Fibroblast of lung (primary cell): ENCODE data around the gene RPS28.

Experiments
- EZH2 ChIP-seq: IDR thresholded peaks from 2 replicates; pipeline ENCODE4 v1.5.1; 2012; ENCODE audit warnings: low read length, control low read depth, mild to moderate bottlenecking; ENCODE audit errors: missing control alignments
- TF ChIP-seq, protein P1 (sequence below), 2 donors: IDR thresholded peaks in 1 of 2; conservative IDR thresholded peaks in 1 of 2; 1 replicate in 1 of 2; 2 replicates in 1 of 2; pipeline ENCODE4 v1.5.1; 2011 to 2012; ENCODE audit warnings: low read length in 2 of 2, control low read depth in 1 of 2, inconsistent platforms in 1 of 2, low read depth in 1 of 2, mild to moderate bottlenecking in 1 of 2

DNA sequence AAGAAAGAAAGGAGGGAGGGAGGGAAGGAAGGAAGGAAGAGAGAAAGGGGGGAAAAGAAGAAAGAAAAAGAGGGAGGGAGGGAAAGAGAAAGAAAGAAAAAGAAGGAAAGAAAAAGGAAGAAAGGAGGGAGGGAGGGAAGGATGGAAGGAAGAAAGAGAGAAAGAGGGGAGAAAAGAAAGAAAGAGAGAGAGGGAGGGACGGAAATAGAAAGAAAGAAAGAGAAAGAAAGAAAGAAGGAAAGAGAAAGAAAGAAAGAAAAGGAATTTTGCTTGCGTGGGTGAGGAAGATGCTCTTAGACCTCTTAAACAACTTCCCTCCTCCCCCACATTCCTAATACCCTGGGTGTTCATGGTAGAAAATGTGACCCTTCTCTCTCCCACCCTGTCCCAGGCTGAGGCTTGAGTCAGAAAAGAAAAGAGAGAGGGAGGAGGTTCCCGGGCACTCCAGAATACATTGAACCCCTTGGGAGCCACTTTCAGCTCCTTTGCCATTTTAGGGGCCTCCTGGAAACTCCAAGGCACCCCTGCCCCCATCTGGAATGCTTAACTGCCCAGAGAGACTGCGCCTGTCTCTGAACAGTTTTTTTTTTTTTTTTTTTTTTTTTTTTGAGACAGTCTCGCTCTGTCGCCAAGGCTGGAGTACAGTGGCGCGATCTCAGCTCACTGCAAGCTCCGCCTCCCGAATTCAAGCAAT is 31.0 kb downstream of the RPS28 start:
- TF ChIP-seq, protein P1, sequence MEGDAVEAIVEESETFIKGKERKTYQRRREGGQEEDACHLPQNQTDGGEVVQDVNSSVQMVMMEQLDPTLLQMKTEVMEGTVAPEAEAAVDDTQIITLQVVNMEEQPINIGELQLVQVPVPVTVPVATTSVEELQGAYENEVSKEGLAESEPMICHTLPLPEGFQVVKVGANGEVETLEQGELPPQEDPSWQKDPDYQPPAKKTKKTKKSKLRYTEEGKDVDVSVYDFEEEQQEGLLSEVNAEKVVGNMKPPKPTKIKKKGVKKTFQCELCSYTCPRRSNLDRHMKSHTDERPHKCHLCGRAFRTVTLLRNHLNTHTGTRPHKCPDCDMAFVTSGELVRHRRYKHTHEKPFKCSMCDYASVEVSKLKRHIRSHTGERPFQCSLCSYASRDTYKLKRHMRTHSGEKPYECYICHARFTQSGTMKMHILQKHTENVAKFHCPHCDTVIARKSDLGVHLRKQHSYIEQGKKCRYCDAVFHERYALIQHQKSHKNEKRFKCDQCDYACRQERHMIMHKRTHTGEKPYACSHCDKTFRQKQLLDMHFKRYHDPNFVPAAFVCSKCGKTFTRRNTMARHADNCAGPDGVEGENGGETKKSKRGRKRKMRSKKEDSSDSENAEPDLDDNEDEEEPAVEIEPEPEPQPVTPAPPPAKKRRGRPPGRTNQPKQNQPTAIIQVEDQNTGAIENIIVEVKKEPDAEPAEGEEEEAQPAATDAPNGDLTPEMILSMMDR (conservative IDR thresholded peaks at IDR 0.05 in 1 of 2, IDR thresholded peaks at IDR 0.05 in 1 of 2; ENCODE audit: low read depth in 1 of 2, low read length in 2 of 2) = no peak
- no peak for TF ChIP-seq EZH2
